Activated T-cell treated with anti-CD3 and anti-CD28 coated beads for 24 hours (primary cell): ENCODE measurements around the gene TAAR8.
"Not testable (repeated sequence)": the region's sequence is repeated elsewhere in the genome, so short reads cannot be mapped to it uniquely, and the experiment has no call there.

Experiments used
- DNase-seq: peaks from one replicate; pipeline ENCODE4 v3.0.0-alpha.2; 2020; ENCODE audit warnings: low read depth

Gene TAAR8

GRCh38 chr6:132552372-132552771 lies at the start of gene TAAR8:
TAAR8 (plus strand) TSS chr6:132552672; CDS start chr6:132552693, 21 bp downstream.
- DNase-seq, result no peak

GRCh38 chr6:132504757-132505156 lies 47.7 kb upstream of the TAAR8 start:
- no peak for DNase-seq

GRCh38 chr6:132505158-132505557 lies 47.3 kb upstream of the TAAR8 start:
- no peak for DNase-seq

- no peak for DNase-seq
Observed at GRCh38 chr6:132506461-132506860, 46.0 kb upstream of the TAAR8 start.

GRCh38 chr6:132506869-132507808 lies 45.3 kb upstream of the TAAR8 start:
- DNase-seq, result no peak

- DNase-seq, result no peak
Observed at GRCh38 chr6:132511210-132511830, 41.2 kb upstream of the TAAR8 start.

- DNase-seq, result no peak
Observed at GRCh38 chr6:132511831-132512220, 40.6 kb upstream of the TAAR8 start.

- no peak for DNase-seq
Observed at GRCh38 chr6:132512342-132512637, 40.2 kb upstream of the TAAR8 start.

- DNase-seq, result peak; percentile 84
Observed at GRCh38 chr6:132512638-132513632, 39.5 kb upstream of the TAAR8 start, which contains the start of gene STX7. STX7 (minus strand) TSS chr6:132513116; CDS start chr6:132503530, 9,586 bp downstream.

GRCh38 chr6:132513831-132514545 lies 38.5 kb upstream of the TAAR8 start:
- no peak for DNase-seq

- no peak for DNase-seq
Observed at GRCh38 chr6:132515386-132515785, 37.1 kb upstream of the TAAR8 start.

- no peak for DNase-seq
Observed at GRCh38 chr6:132520953-132521352, 31.5 kb upstream of the TAAR8 start.

GRCh38 chr6:132524646-132525045 lies 27.8 kb upstream of the TAAR8 start:
- no peak for DNase-seq

- DNase-seq, result no peak
Observed at GRCh38 chr6:132525866-132526265, 26.6 kb upstream of the TAAR8 start.

GRCh38 chr6:132526461-132526860 lies 26.0 kb upstream of the TAAR8 start:
- DNase-seq, result no peak

GRCh38 chr6:132527791-132528190 lies 24.7 kb upstream of the TAAR8 start:
- DNase-seq, result no peak

- peak; percentile 61 for DNase-seq
Observed at GRCh38 chr6:132530293-132530974, 22.0 kb upstream of the TAAR8 start.

- DNase-seq, result not testable (repeated sequence)
Observed at GRCh38 chr6:132534546-132534945, 17.9 kb upstream of the TAAR8 start.

- no peak for DNase-seq
Observed at GRCh38 chr6:132537145-132537544, 15.3 kb upstream of the TAAR8 start.

GRCh38 chr6:132537977-132538376 lies 14.5 kb upstream of the TAAR8 start, which contains the start of gene TAAR9:
TAAR9 (plus strand) TSS chr6:132538277; CDS start chr6:132538290, 13 bp downstream.
- DNase-seq, result no peak

GRCh38 chr6:132544826-132545225 lies 7.6 kb upstream of the TAAR8 start:
- DNase-seq, result no peak
